Measurements from ENCODE around the gene HDAC2.

DNA sequence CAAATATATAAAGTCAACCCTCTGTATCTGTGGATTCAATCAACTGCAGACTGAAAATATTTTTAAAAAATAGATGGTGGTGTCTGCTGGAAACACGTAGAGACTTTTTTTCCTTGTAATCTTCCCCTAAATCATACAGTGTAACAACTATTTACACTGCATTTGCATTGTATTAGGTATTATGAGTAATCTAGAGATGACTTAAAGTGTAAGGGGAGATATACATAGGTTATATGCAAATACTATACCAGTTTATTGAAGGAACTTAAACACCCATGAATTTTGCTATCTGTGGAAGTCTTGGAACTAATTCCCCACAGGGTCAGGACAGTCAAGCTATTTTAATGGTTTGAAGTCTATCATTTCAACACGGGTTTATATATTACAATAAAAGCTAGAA, 10.2 kb downstream of the HDAC2 start:
- TF ChIP-seq, protein P1, sequence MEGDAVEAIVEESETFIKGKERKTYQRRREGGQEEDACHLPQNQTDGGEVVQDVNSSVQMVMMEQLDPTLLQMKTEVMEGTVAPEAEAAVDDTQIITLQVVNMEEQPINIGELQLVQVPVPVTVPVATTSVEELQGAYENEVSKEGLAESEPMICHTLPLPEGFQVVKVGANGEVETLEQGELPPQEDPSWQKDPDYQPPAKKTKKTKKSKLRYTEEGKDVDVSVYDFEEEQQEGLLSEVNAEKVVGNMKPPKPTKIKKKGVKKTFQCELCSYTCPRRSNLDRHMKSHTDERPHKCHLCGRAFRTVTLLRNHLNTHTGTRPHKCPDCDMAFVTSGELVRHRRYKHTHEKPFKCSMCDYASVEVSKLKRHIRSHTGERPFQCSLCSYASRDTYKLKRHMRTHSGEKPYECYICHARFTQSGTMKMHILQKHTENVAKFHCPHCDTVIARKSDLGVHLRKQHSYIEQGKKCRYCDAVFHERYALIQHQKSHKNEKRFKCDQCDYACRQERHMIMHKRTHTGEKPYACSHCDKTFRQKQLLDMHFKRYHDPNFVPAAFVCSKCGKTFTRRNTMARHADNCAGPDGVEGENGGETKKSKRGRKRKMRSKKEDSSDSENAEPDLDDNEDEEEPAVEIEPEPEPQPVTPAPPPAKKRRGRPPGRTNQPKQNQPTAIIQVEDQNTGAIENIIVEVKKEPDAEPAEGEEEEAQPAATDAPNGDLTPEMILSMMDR (conservative IDR thresholded peaks at IDR 0.05; ENCODE audit: low read length): no peak
- TF ChIP-seq EZH2phosphoT487 (IDR thresholded peaks at IDR 0.05; ENCODE audit: borderline replicate concordance): no peak

All from Loucy (cell line).